Measurements from ENCODE around the gene ATP2A3. TPM values are rescaled to one million over a fixed set of nuclear protein-coding genes. Genes with fewer than 3 reads are reported as not detected.

Gene ATP2A3
- total RNA-seq, 1 experiment from 2014 or later = 13.3 TPM

DNA sequence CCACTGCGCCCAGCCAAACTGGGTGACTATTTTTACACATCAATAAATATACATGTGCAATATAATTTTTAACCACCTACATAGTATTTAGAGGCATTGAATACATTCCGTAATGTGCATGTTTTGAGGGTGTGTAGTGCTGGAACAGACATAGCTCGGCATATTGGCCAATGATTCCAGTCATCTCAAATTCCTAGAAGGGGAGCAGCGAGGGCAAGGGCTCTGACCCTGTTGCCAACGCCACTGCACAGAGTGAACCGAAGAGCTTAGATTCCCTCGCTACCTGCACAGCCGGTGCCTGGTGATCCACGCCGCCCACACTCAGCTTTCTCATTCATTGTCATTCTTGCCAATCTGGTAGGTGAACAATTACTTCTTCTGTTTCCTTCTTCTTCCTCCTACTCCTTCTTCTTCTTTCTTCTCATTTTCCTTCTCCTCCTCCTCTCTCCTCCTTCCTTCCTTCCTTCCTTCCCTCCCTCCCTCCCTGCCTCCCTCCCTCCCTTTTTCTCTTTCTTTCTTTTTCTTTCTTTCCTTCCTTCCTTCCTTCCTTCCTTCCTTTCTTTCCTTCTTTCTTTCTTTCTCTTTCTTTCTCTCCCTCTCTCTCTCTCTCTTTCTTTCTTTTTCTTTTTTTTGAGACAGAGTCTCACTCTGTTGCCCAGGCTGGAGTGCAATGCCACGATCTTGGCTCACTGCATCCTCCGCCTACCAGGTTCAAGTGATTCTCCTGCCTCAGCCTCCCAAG, 26.3 kb upstream of the ATP2A3 start:
- 0 out of 7 replicates have a peak overlapping the region, but pooled peaks of 1 of the 3 experiments have one; percentile 32 for H3K27ac Mint-ChIP-seq
- H3K9me3 Mint-ChIP-seq = peaks cover 0 to 3% of the 10 kb centered on the region in 2 experiments; a peak in 3 of 5 replicates

More for the DNA sequence above, 26.3 kb upstream of the ATP2A3 start:
- Mint-ChIP-seq H3K27me3 (ENCODE audit: low read depth) (peaks cover 7% of the 10 kb centered on the region), H3K4me3 (no peak overlapping the region), H3K36me3 (ENCODE audit: insufficient read depth in 1 of 3, low read depth in 3 of 3) (no peaks in the 10 kb centered on the region), H3K4me1 (peaks cover 12 to 22% of the 10 kb centered on the region in 2 experiments; a peak in 3 of 4 replicates)
- no peak overlapping the region for H2BK20ac ChIP-seq (ENCODE audit: low read depth, low read length, poor library complexity, severe bottlenecking)
- TF ChIP-seq, protein P1, sequence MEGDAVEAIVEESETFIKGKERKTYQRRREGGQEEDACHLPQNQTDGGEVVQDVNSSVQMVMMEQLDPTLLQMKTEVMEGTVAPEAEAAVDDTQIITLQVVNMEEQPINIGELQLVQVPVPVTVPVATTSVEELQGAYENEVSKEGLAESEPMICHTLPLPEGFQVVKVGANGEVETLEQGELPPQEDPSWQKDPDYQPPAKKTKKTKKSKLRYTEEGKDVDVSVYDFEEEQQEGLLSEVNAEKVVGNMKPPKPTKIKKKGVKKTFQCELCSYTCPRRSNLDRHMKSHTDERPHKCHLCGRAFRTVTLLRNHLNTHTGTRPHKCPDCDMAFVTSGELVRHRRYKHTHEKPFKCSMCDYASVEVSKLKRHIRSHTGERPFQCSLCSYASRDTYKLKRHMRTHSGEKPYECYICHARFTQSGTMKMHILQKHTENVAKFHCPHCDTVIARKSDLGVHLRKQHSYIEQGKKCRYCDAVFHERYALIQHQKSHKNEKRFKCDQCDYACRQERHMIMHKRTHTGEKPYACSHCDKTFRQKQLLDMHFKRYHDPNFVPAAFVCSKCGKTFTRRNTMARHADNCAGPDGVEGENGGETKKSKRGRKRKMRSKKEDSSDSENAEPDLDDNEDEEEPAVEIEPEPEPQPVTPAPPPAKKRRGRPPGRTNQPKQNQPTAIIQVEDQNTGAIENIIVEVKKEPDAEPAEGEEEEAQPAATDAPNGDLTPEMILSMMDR (conservative IDR thresholded peaks at IDR 0.05) = no peak
- peak; percentile 22 for DNase-seq
- peaks cover 2% of the 10 kb centered on the region; the same call in 1 of the 2 replicates for H3K4me1 ChIP-seq (ENCODE audit: insufficient read depth, low read length)
- H3K23me2 ChIP-seq (ENCODE audit: insufficient read length, low read depth, low read length, poor library complexity, severe bottlenecking) = no peaks in the 10 kb centered on the region
- no peak overlapping the region for H3K23ac ChIP-seq (ENCODE audit: insufficient read length, low read depth, low read length)
- no peak overlapping the region for H2BK120ac ChIP-seq (ENCODE audit: low read depth, low read length, poor library complexity, severe bottlenecking)
- no peaks in the 10 kb centered on the region for H3K79me2 ChIP-seq (ENCODE audit: insufficient read depth, low read length)
- no peak overlapping the region for H2BK12ac ChIP-seq (ENCODE audit: insufficient read length, low read depth, low read length)
- WGBS (ENCODE audit: extremely low coverage, insufficient read length, low lambda C conversion rate) = no CpG with 5 or more reads among the region's 12 CpGs
- H3K9me3 ChIP-seq (ENCODE audit: control insufficient read depth, low read depth, low read length) = no peaks in the 10 kb centered on the region
- no peak overlapping the region for H3K56ac ChIP-seq (ENCODE audit: insufficient read length, low read depth, low read length)
- no peak overlapping the region for H3T11ph ChIP-seq (ENCODE audit: low read length)
- no peak overlapping the region for H4K5ac ChIP-seq (ENCODE audit: insufficient read length, low read depth, low read length)
- no peaks in the 10 kb centered on the region for H3K79me1 ChIP-seq (ENCODE audit: insufficient read depth, low read depth, low read length, poor library complexity, severe bottlenecking)
- H3K27ac ChIP-seq (ENCODE audit: insufficient read length, low read depth, low read length) = no peak overlapping the region
- no peaks in the 10 kb centered on the region for H4K20me1 ChIP-seq (ENCODE audit: control insufficient read depth, insufficient read depth, insufficient read length)
- no peak overlapping the region for H2AK5ac ChIP-seq (ENCODE audit: insufficient read length, low read length)
- no peak overlapping the region for H4K8ac ChIP-seq (replicated peaks; ENCODE audit: insufficient read length, low read depth, low read length)
- no peak overlapping the region for H3K4ac ChIP-seq (ENCODE audit: low read depth, low read length)
- H3K14ac ChIP-seq (ENCODE audit: insufficient read depth, low read length) = no peak overlapping the region
- no peak overlapping the region for H2AFZ ChIP-seq (ENCODE audit: low read length)
- no peak overlapping the region for H3K9ac ChIP-seq (ENCODE audit: extremely low read depth, insufficient read length, low read length)
- no peak overlapping the region for H3K18ac ChIP-seq (ENCODE audit: insufficient read length, low read depth, low read length)
- H2BK5ac ChIP-seq (ENCODE audit: insufficient read length, low read length) = no peak overlapping the region
- no peaks in the 10 kb centered on the region for H3K27me3 ChIP-seq (ENCODE audit: insufficient read depth, low read length)
- no peak overlapping the region for H2BK15ac ChIP-seq (ENCODE audit: low read depth, low read length)
- H4K91ac ChIP-seq (ENCODE audit: insufficient read length, low read depth, low read length) = no peak overlapping the region
- no peak overlapping the region for H3K4me2 ChIP-seq (ENCODE audit: insufficient read depth, insufficient read length, low read length)

All from H9 (cell line).